SK-N-SH (cell line): ENCODE measurements around the gene AGBL4. TPM values are rescaled to one million over a fixed set of nuclear protein-coding genes. Genes with fewer than 3 reads are reported as not detected.

Experiments used
- polyA plus RNA-seq, 3 experiments: library from polyadenylated mRNA; depleted of rRNA; stranded (reverse); fragments of >200 nt; gene quantifications; 2 replicates each; pipeline ENCODE4 v1.2.3, GENCODE V29; 2012
- small RNA-seq, 7 experiments: library from RNA; depleted of rRNA; stranded (forward); fragments of <200 nt; gene quantifications; one replicate each; pipeline ENCODE3, GENCODE V24; 2012

Gene AGBL4
- polyA plus RNA-seq, 1 of the 3 experiments (the other 2 are of a cell fraction) = 0.07 TPM

Small RNA genes lying within 50 kb of the gene (small RNA-seq; reads per million reads assigned to genes)
- gene AL390023.1 = 0 to 0.10 (median 0) reads per million in 7 experiments

Other genes starting within 250 kb of the AGBL4 start
- 2.7 and 6.0 TPM in 2 replicates for gene ELAVL4, start 85.0 kb upstream of the AGBL4 start, polyA plus RNA-seq (2012; rRNA removed)